SK-N-SH (cell line): ENCODE data around the gene SGTA. TPM values are rescaled to one million over a fixed set of nuclear protein-coding genes. Genes with fewer than 3 reads are reported as not detected.

Experiments used
- CTCF ChIA-PET: fragments of 300-600, 350-600 bp; formaldehyde crosslinking; extraction: SDS; loops from one replicate; lab custom pipeline; 2021; lab: Yijun Ruan, JAX
- POLR2A ChIA-PET: fragments of 350-600 bp; sonication (Branson Sonifier 250); formaldehyde crosslinking; extraction: SDS; loops from one replicate; lab custom pipeline; 2020; ENCODE audit warnings: antibody characterized with exemption, inconsistent platforms; lab: Yijun Ruan, JAX
- DNase-seq: peaks from one replicate; pipeline ENCODE4 v3.0.0; 2012
- H2AFZ ChIP-seq: fragments of 200-600 bp; sonication (generic); 2 replicates; pipeline ENCODE4 v1.8.1; 2016; ENCODE audit warnings: antibody characterized with exemption, mild to moderate bottlenecking, low read depth
- H3F3A ChIP-seq: fragments of 200-600 bp; sonication (generic); replicated peaks from 2 replicates; pipeline ENCODE3; 2016; ENCODE audit warnings: antibody characterized with exemption, mild to moderate bottlenecking; ENCODE audit not compliant: insufficient read depth
- H3K27ac ChIP-seq, 2 experiments: fragments of 200-500 bp in 1 of 2; fragments of 200-600 bp in 1 of 2; sonication (Bioruptor generic) in 1 of 2; sonication (generic), shearing (Covaris generic) in 1 of 2; 2 replicates each; pipeline versions ENCODE4 v1.5.1 to v1.6.1; 2014 to 2016; ENCODE audit warnings: low read depth in 2 of 2, inconsistent platforms in 1 of 2, low read length in 1 of 2, mild to moderate bottlenecking in 1 of 2, mixed read lengths in 1 of 2
- H3K27me3 ChIP-seq: fragments of 200-600 bp; sonication (generic), shearing (Covaris generic); 2 replicates; pipeline ENCODE4 v1.6.1; 2016; ENCODE audit warnings: mixed run types; ENCODE audit not compliant: insufficient read depth
- H3K36me3 ChIP-seq, 2 experiments: fragments of 200-500 bp in 1 of 2; fragments of 200-600 bp in 1 of 2; sonication (Bioruptor generic) in 1 of 2; sonication (generic) in 1 of 2; replicated peaks in 1 of 2; 2 replicates each; pipeline versions ENCODE3 to v1.5.1; 2014 to 2016; ENCODE audit warnings: low read length in 1 of 2, mild to moderate bottlenecking in 1 of 2; ENCODE audit not compliant: insufficient read depth in 2 of 2, control insufficient read depth in 1 of 2
- H3K4me1 ChIP-seq, 2 experiments: fragments of 200-500 bp in 1 of 2; fragments of 200-600 bp in 1 of 2; sonication (Bioruptor generic) in 1 of 2; sonication (generic), shearing (Covaris generic) in 1 of 2; 2 replicates each; pipeline versions ENCODE4 v1.5.1 to v1.6.1; 2014 to 2016; ENCODE audit warnings: low read depth in 1 of 2, low read length in 1 of 2, mixed run types in 1 of 2; ENCODE audit not compliant: insufficient read depth in 2 of 2, control insufficient read depth in 1 of 2
- H3K4me2 ChIP-seq: fragments of 200-600 bp; sonication (generic), shearing (Covaris generic); 2 replicates; pipeline ENCODE4 v1.6.1; 2017; ENCODE audit warnings: mixed run types
- H3K4me3 ChIP-seq, 2 experiments: fragments of 200-500 bp in 1 of 2; fragments of 200-600 bp in 1 of 2; sonication (Bioruptor generic) in 1 of 2; sonication (generic), shearing (Covaris generic) in 1 of 2; 2 replicates each; pipeline versions ENCODE4 v1.5.1 to v1.8.1; 2014 to 2016; ENCODE audit warnings: low read depth in 2 of 2, inconsistent platforms in 1 of 2, low read length in 1 of 2, mild to moderate bottlenecking in 1 of 2, mixed read lengths in 1 of 2, moderate library complexity in 1 of 2
- H3K79me2 ChIP-seq: fragments of 200-600 bp; sonication (generic); 2 replicates; pipeline ENCODE4 v1.8.1; 2017; ENCODE audit warnings: mild to moderate bottlenecking; ENCODE audit not compliant: insufficient read depth
- H3K9ac ChIP-seq: fragments of 200-600 bp; sonication (generic); 2 replicates; pipeline ENCODE4 v1.6.1; 2017; ENCODE audit warnings: mixed run types
- H3K9me2 ChIP-seq: fragments of 200-600 bp; sonication (generic); 2 replicates; pipeline ENCODE4 v1.6.1; 2017; ENCODE audit warnings: mixed run types
- H3K9me3 ChIP-seq: fragments of 200-600 bp; sonication (generic); 2 replicates; pipeline ENCODE4 v1.6.1; 2017; ENCODE audit warnings: mixed run types, mild to moderate bottlenecking, moderate library complexity
- H4K20me1 ChIP-seq: fragments of 200-600 bp; sonication (generic); 2 replicates; pipeline ENCODE4 v1.6.1; 2017; ENCODE audit warnings: mild to moderate bottlenecking, mixed run types; ENCODE audit not compliant: insufficient read depth
- CHD2 ChIP-seq: fragments of 150-350 bp; IDR thresholded peaks from 2 replicates; pipeline ENCODE4 v1.6.1; 2018; ENCODE audit warnings: low read length; ENCODE audit not compliant: partially characterized antibody
- EZH2phosphoT487 ChIP-seq: fragments of 200-600 bp; sonication (generic); IDR thresholded peaks from 2 replicates; pipeline ENCODE4 v1.6.1; 2017; ENCODE audit warnings: low read depth, mixed run types, mild to moderate bottlenecking, antibody characterized with exemption, moderate library complexity, borderline replicate concordance
- FOSL2 ChIP-seq: IDR thresholded peaks from 2 replicates; pipeline ENCODE4 v1.4.0; 2012; ENCODE audit warnings: low read depth, mild to moderate bottlenecking, moderate library complexity, borderline replicate concordance
- FOXJ3 ChIP-seq: sonication (generic); formaldehyde crosslinking; IDR thresholded peaks from 2 replicates; pipeline ENCODE4 v1.5.1; 2020; ENCODE audit warnings: mild to moderate bottlenecking, missing genetic modification reagents
- GABPA ChIP-seq: IDR thresholded peaks from 2 replicates; pipeline ENCODE4 v1.4.0; 2012; ENCODE audit warnings: low read depth, mild to moderate bottlenecking
- GATA2 ChIP-seq: sonication (generic); formaldehyde crosslinking; IDR thresholded peaks from 2 replicates; pipeline ENCODE4 v1.5.0; 2020; ENCODE audit warnings: mild to moderate bottlenecking, missing genetic modification reagents
- JUND ChIP-seq: IDR thresholded peaks from 2 replicates; pipeline ENCODE4 v1.4.0; 2012
- MEF2A ChIP-seq: IDR thresholded peaks from 2 replicates; pipeline ENCODE4 v1.4.0; 2012; ENCODE audit warnings: low read depth, borderline replicate concordance
- MXI1 ChIP-seq: IDR thresholded peaks from 2 replicates; pipeline ENCODE4 v1.6.1; 2012; ENCODE audit warnings: mild to moderate bottlenecking, low read depth, low read length, improper control_type of control experiment
- NFIC ChIP-seq: IDR thresholded peaks from 2 replicates; pipeline ENCODE4 v1.4.0; 2012; ENCODE audit warnings: borderline replicate concordance
- NRF1 ChIP-seq: IDR thresholded peaks from 2 replicates; pipeline ENCODE4 v1.6.1; 2012; ENCODE audit warnings: low read depth, mild to moderate bottlenecking, low read length
- RAD21 ChIP-seq: IDR thresholded peaks from 2 replicates; pipeline ENCODE4 v1.6.1; 2012; ENCODE audit warnings: mild to moderate bottlenecking, low read length
- RFX5 ChIP-seq: IDR thresholded peaks from 2 replicates; pipeline ENCODE4 v1.6.1; 2012; ENCODE audit warnings: mild to moderate bottlenecking, improper control_type of control experiment, low read length
- SMC3 ChIP-seq: IDR thresholded peaks from 2 replicates; pipeline ENCODE4 v1.6.1; 2012; ENCODE audit warnings: low read depth, low read length, improper control_type of control experiment
- ZBTB33 ChIP-seq: IDR thresholded peaks from 2 replicates; pipeline ENCODE4 v1.4.0; 2012; ENCODE audit warnings: low read depth, borderline replicate concordance
- WGBS: methylation state at CpG from one replicate; pipeline ENCODE4 v1.1.6; 2017; ENCODE audit warnings: low lambda C conversion rate; 5-methylcytosine and 5-hydroxymethylcytosine counted together
- polyA plus RNA-seq, 3 experiments: library from polyadenylated mRNA; depleted of rRNA; stranded (reverse); fragments of >200 nt; gene quantifications; 2 replicates each; pipeline ENCODE4 v1.2.3, GENCODE V29; 2012
- TF ChIP-seq, protein P1 (sequence below): IDR thresholded peaks from 2 replicates; pipeline ENCODE4 v1.6.1; 2012; ENCODE audit warnings: mild to moderate bottlenecking, low read depth, low read length, moderate library complexity

The SGTA gene
- polyA plus RNA-seq, 1 of the 3 experiments (the other 2 are of a cell fraction): 78.4 TPM

DNA sequence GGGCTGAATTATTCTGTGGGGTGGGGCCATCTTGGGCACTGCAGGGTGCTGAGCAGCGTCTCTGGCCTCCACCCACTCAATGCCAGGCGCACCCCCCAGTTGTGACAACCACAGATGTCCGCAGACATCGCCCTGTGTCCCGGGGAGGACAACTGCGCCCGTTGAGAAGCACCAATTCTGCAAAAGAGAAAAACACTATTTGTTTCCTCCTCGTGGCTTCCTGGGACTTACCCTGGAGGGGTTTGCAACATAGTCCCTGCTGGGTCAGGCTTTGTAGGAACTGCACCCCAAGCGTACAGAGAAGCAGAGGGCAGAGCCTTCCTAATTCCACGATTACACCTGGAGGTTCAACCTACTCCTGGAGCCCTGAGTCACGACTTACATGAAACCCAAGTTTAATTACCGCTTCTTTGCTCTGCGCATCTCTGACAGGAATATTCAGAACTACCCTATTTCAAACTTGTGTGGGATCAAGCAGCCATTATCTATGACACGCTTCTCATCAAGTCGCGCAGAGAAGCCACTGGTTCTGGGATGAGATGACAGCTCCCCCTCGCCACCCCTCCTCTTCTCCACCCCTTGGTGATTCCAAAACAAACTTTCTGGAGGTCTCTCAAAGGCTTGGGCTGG is 32.1 kb downstream of the SGTA start:
- no peaks in the 10 kb centered on the region for H3K27me3 ChIP-seq
- no peaks in the 10 kb centered on the region for H3K9me2 ChIP-seq
- ChIA-PET POLR2A (no interaction called here), CTCF (interaction anchor here (0.5 to 9.1 kb wide), 4 partner anchors 16 to 695 kb away, joined by 3 to 142 read pairs (median 6); no protein-coding TSS in a partner anchor)
- no peak overlapping the region for H3K27ac ChIP-seq
- no peak overlapping the region for H3K4me3 ChIP-seq
- WGBS: 63% methylated on average over 15 of the region's 17 CpGs
- H3K79me2 ChIP-seq: no peaks in the 10 kb centered on the region
- H3F3A ChIP-seq: peaks cover 3% of the 10 kb centered on the region
- no peak overlapping the region for H2AFZ ChIP-seq
- H3K9ac ChIP-seq: no peak overlapping the region
- H3K36me3 ChIP-seq: peaks cover 0 to 12% of the 10 kb centered on the region in 2 experiments
- TF ChIP-seq, protein P1, sequence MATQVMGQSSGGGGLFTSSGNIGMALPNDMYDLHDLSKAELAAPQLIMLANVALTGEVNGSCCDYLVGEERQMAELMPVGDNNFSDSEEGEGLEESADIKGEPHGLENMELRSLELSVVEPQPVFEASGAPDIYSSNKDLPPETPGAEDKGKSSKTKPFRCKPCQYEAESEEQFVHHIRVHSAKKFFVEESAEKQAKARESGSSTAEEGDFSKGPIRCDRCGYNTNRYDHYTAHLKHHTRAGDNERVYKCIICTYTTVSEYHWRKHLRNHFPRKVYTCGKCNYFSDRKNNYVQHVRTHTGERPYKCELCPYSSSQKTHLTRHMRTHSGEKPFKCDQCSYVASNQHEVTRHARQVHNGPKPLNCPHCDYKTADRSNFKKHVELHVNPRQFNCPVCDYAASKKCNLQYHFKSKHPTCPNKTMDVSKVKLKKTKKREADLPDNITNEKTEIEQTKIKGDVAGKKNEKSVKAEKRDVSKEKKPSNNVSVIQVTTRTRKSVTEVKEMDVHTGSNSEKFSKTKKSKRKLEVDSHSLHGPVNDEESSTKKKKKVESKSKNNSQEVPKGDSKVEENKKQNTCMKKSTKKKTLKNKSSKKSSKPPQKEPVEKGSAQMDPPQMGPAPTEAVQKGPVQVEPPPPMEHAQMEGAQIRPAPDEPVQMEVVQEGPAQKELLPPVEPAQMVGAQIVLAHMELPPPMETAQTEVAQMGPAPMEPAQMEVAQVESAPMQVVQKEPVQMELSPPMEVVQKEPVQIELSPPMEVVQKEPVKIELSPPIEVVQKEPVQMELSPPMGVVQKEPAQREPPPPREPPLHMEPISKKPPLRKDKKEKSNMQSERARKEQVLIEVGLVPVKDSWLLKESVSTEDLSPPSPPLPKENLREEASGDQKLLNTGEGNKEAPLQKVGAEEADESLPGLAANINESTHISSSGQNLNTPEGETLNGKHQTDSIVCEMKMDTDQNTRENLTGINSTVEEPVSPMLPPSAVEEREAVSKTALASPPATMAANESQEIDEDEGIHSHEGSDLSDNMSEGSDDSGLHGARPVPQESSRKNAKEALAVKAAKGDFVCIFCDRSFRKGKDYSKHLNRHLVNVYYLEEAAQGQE: no peak
- DNase-seq: no peak
- H3K4me1 ChIP-seq: peaks cover 0 to 3% of the 10 kb centered on the region in 2 experiments; a peak in 1 of 4 replicates
- no peaks in the 10 kb centered on the region for H3K9me3 ChIP-seq
- H4K20me1 ChIP-seq: no peaks in the 10 kb centered on the region
- no peak overlapping the region for H3K4me2 ChIP-seq

- Histone ChIP-seq H3K9me2 (no peaks in the 10 kb centered on the region), H3K4me2 (no peak overlapping the region), H3K9me3 (no peaks in the 10 kb centered on the region), H3K9ac (no peak overlapping the region), H3K36me3 (no peaks in the 10 kb centered on the region), H2AFZ (no peak overlapping the region), H3K27ac (no peak overlapping the region), H3K4me3 (no peak overlapping the region), H3K79me2 (no peaks in the 10 kb centered on the region), H3K27me3 (peaks cover 5% of the 10 kb centered on the region; the same call in 1 of the 2 replicates), H3K4me1 (peaks cover 0 to 3% of the 10 kb centered on the region in 2 experiments; a peak in 1 of 4 replicates), H3F3A (peaks cover 3% of the 10 kb centered on the region), H4K20me1 (no peaks in the 10 kb centered on the region)
- ChIA-PET CTCF (interaction anchor here (1.0 to 9.1 kb wide), 3 partner anchors 8 to 99 kb away, joined by 10 to 142 read pairs (median 23); partner anchors contain the start of gene SLC39A3), POLR2A (no interaction called here)
- DNase-seq: no peak
- WGBS: 61% methylated on average over 7 of the region's 7 CpGs
- no peak for TF ChIP-seq GATA2 (CRISPR knock-in tag)
- no peak for TF ChIP-seq FOXJ3 (CRISPR knock-in tag)
- no peak for TF ChIP-seq ZBTB33
- no peak for TF ChIP-seq SMC3
- TF ChIP-seq, protein P1: no peak
- TF ChIP-seq NRF1: no peak
- no peak for TF ChIP-seq FOSL2
- TF ChIP-seq EZH2phosphoT487: no peak
- no peak for TF ChIP-seq MEF2A
- no peak for TF ChIP-seq JUND
- no peak for TF ChIP-seq MXI1
- TF ChIP-seq NFIC: no peak
- TF ChIP-seq CHD2: no peak
- no peak for TF ChIP-seq RFX5
- no peak for TF ChIP-seq GABPA
- no peak for TF ChIP-seq RAD21
Measured at GRCh38 chr19:2747349-2747748, 35.7 kb downstream of the SGTA start.
